Colonic mucosa (tissue), 4 donors: Measurements from ENCODE around the gene MKI67. TPM values are rescaled to one million over a fixed set of nuclear protein-coding genes. Genes with fewer than 3 reads are reported as not detected.

Source experiments
- DNase-seq: peaks from one replicate; pipeline ENCODE4 v3.0.0-alpha.2; 2020
- H3K27ac ChIP-seq: fragments of 200-600 bp; one replicate; pipeline ENCODE4 v1.8.0; 2021
- H3K27me3 ChIP-seq: fragments of 200-600 bp; one replicate; pipeline ENCODE4 v1.8.0; 2021
- H3K36me3 ChIP-seq: fragments of 200-600 bp; one replicate; pipeline ENCODE4 v1.8.0; 2021
- H3K4me1 ChIP-seq: fragments of 200-600 bp; one replicate; pipeline ENCODE4 v1.8.0; 2021; ENCODE audit warnings: mild to moderate bottlenecking
- H3K4me3 ChIP-seq: fragments of 200-600 bp; one replicate; pipeline ENCODE4 v1.8.0; 2021
- H3K9ac ChIP-seq, 2 donors: one replicate each; pipeline ENCODE4 v1.7.0; 2013; ENCODE audit warnings: control low read depth in 2 of 2, low read depth in 2 of 2, low read length in 2 of 2
- H3K9me3 ChIP-seq: fragments of 200-600 bp; one replicate; pipeline ENCODE4 v1.8.0; 2021
- CTCF ChIP-seq: fragments of 200-600 bp; IDR thresholded peaks from one replicate; pipeline ENCODE4 v1.8.0; 2022; ENCODE audit warnings: antibody characterized with exemption, mild to moderate bottlenecking
- intact Hi-C: fragments of 100-400 bp; cut with DNase I; formaldehyde crosslinking; loops from one replicate; pipeline ENCODE4 v1.14.1; 2022
- total RNA-seq, 2 donors: library from RNA; stranded (reverse); fragmentation: NEBNext Ultra II Directional in 1 of 2; extraction: Animal tissue kit (Norgen Biotek cat#: 25700) in 1 of 2; gene quantifications; one replicate each; pipeline ENCODE4 v1.2.1, GENCODE V29; 2021
- donor health status: healthy.
- donor health status: DM: no; HTN: no; CAD: no.
- donor health status: DM: no; HTN: no; CAD: no.

Gene MKI67
- total RNA-seq, 2 donors from 2014 or later: 40.2 to 148 TPM

- no peak overlapping the region for H3K4me3 ChIP-seq
- no peak for DNase-seq
- intact Hi-C loops: no loop called here
- H3K27me3 ChIP-seq: no peaks in the 10 kb centered on the region
- H3K9me3 ChIP-seq: no peaks in the 10 kb centered on the region
- no peak overlapping the region for H3K27ac ChIP-seq
- no peak overlapping the region for H3K9ac ChIP-seq
- H3K4me1 ChIP-seq: no peaks in the 10 kb centered on the region
- no peak for TF ChIP-seq CTCF
- no peaks in the 10 kb centered on the region for H3K36me3 ChIP-seq
Measured at GRCh38 chr10:128121750-128122412, 4.3 kb downstream of the MKI67 start.

- intact Hi-C loops: no loop called here
- H3K4me1 ChIP-seq: no peaks in the 10 kb centered on the region
- no peak for DNase-seq
Measured at GRCh38 chr10:128116851-128117615, 9.2 kb downstream of the MKI67 start.

GRCh38 chr10:128116187-128116586 lies 10.0 kb downstream of the MKI67 start:
- DNase-seq: no peak
- H3K27ac ChIP-seq: no peak overlapping the region
- H3K4me1 ChIP-seq: no peaks in the 10 kb centered on the region
- H3K36me3 ChIP-seq: no peaks in the 10 kb centered on the region
- H3K4me3 ChIP-seq: no peak overlapping the region
- no peaks in the 10 kb centered on the region for H3K9me3 ChIP-seq
- H3K27me3 ChIP-seq: no peaks in the 10 kb centered on the region
- intact Hi-C loops: no loop called here
- no peak overlapping the region for H3K9ac ChIP-seq
- TF ChIP-seq CTCF: no peak

More at GRCh38 chr10:128116851-128117615, 9.2 kb downstream of the MKI67 start:
- no peaks in the 10 kb centered on the region for H3K36me3 ChIP-seq
- no peaks in the 10 kb centered on the region for H3K9me3 ChIP-seq
- no peaks in the 10 kb centered on the region for H3K27me3 ChIP-seq
- no peak overlapping the region for H3K9ac ChIP-seq
- H3K27ac ChIP-seq: no peak overlapping the region
- no peak for TF ChIP-seq CTCF
- no peak overlapping the region for H3K4me3 ChIP-seq

- DNase-seq: no peak
- no peaks in the 10 kb centered on the region for H3K4me1 ChIP-seq
- H3K4me3 ChIP-seq: no peak overlapping the region
- H3K9me3 ChIP-seq: no peaks in the 10 kb centered on the region
- no peak for TF ChIP-seq CTCF
- H3K27ac ChIP-seq: no peak overlapping the region
- intact Hi-C loops: no loop called here
- no peaks in the 10 kb centered on the region for H3K36me3 ChIP-seq
- no peaks in the 10 kb centered on the region for H3K27me3 ChIP-seq
- no peak overlapping the region for H3K9ac ChIP-seq
Measured at GRCh38 chr10:128115356-128115755, 10.9 kb downstream of the MKI67 start.

- TF ChIP-seq CTCF: no peak
- intact Hi-C loops: no loop called here
- Histone ChIP-seq H3K27me3 (no peaks in the 10 kb centered on the region), H3K27ac (no peak overlapping the region), H3K9ac (no peak overlapping the region), H3K4me1 (no peaks in the 10 kb centered on the region), H3K9me3 (no peaks in the 10 kb centered on the region), H3K36me3 (no peaks in the 10 kb centered on the region), H3K4me3 (no peak overlapping the region)
- no peak for DNase-seq
Measured at GRCh38 chr10:128114901-128115300, 11.3 kb downstream of the MKI67 start.
